ENCODE measurements around the gene TIMMDC1. TPM values are rescaled to one million over a fixed set of nuclear protein-coding genes. Genes with fewer than 3 reads are reported as not detected.
"Not testable (repeated sequence)": the region's sequence is repeated elsewhere in the genome, so short reads cannot be mapped to it uniquely, and the experiment has no call there.

The TIMMDC1 gene
- total RNA-seq, 1 experiment from 2014 or later: 244 TPM

- DNase-seq (ENCODE audit: low read depth): no peak
These were observed 10.0 kb downstream of the TIMMDC1 start for GRCh38 chr3:119508172-119508845.

GRCh38 chr3:119510690-119511089 lies 12.3 kb downstream of the TIMMDC1 start:
- DNase-seq (ENCODE audit: low read depth): no peak

DNA sequence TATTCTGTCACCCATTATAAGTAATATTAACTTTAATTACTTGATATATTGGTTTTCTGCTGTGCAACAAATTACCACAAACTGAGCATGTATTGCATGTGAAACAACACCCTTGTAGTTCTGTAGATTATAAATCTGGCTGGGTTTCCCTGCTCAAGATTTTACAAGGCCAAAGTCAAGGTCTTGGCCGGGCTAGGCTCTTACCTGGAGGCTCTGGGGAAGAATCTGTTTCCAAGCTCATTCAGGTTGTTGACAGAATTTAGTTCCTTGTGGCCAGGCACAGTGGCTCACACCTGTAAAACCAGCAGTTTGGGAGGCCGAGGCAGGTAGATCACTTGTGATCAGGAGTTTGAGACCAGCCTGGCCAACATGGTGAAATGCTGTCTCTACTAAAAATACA lies 16.3 kb downstream of the TIMMDC1 start:
- DNase-seq (ENCODE audit: low read depth): no peak

GRCh38 chr3:119517112-119517511 lies 18.8 kb downstream of the TIMMDC1 start:
- DNase-seq (ENCODE audit: low read depth): no peak

DNA sequence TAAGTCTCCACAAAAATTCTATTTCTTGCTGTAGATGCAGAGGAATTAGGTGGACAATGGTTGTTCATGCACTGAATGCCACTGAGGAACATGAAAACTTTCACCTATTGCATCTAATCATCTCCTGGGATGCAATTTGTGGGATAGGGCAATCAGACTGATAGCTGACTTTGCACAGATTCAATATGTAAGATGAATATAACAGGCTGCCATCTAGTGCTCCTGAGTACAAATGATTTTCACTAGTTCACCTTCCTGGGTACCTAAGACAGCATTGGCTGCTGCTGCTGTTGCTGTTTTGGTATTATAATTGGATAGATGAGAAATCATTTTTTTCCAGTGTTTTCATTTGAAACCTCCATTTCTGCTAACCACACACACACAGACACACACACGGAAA lies 19.7 kb downstream of the TIMMDC1 start:
- DNase-seq (ENCODE audit: low read depth): no peak

- no peak for DNase-seq (ENCODE audit: low read depth)
These were observed 26.8 kb downstream of the TIMMDC1 start for GRCh38 chr3:119524931-119525662.

GRCh38 chr3:119527714-119528113 lies 29.4 kb downstream of the TIMMDC1 start:
- DNase-seq (ENCODE audit: low read depth): no peak

- DNase-seq (ENCODE audit: low read depth): no peak
These were observed 31.5 kb downstream of the TIMMDC1 start for GRCh38 chr3:119529883-119530282.

- DNase-seq (ENCODE audit: low read depth): no peak
These were observed 32.1 kb downstream of the TIMMDC1 start for GRCh38 chr3:119530456-119530855.

GRCh38 chr3:119531151-119531550 lies 32.8 kb downstream of the TIMMDC1 start:
- DNase-seq (ENCODE audit: low read depth): no peak

GRCh38 chr3:119534296-119534695 lies 35.9 kb downstream of the TIMMDC1 start:
- DNase-seq (ENCODE audit: low read depth): no peak

- no peak for DNase-seq (ENCODE audit: low read depth)
These were observed 38.4 kb downstream of the TIMMDC1 start for GRCh38 chr3:119536757-119537156.

DNA sequence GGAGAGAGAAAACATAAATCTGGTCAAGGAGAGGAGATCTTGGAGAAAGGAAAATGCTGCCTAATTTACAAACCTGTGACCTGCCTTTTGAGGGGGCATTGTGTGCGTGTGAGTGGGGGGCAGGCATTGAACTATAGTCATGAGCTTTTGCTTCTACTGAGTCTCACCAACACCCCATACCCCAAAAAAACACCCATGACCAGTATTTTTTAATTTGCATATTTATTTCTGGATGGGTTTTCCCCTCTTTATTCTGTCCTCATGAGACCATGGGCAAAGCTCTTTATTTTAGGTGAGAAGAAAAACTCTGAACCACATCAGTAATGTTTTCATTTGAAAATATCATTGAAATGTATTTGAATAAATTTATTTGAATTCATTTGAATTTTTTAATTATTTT lies 40.4 kb downstream of the TIMMDC1 start:
- DNase-seq (ENCODE audit: low read depth): no peak

GRCh38 chr3:119541547-119541946 lies 43.2 kb downstream of the TIMMDC1 start:
- no peak for DNase-seq (ENCODE audit: low read depth)

- no peak for DNase-seq (ENCODE audit: low read depth)
These were observed 43.9 kb downstream of the TIMMDC1 start for GRCh38 chr3:119542168-119542767.

- DNase-seq (ENCODE audit: low read depth): no peak
These were observed 44.8 kb downstream of the TIMMDC1 start for GRCh38 chr3:119543147-119543546.

GRCh38 chr3:119547227-119547626 lies 48.9 kb downstream of the TIMMDC1 start:
- DNase-seq (ENCODE audit: low read depth): no peak

GRCh38 chr3:119548341-119548740 lies 50.0 kb downstream of the TIMMDC1 start:
- no peak for DNase-seq (ENCODE audit: low read depth)

- no peak for DNase-seq (ENCODE audit: low read depth)
These were observed 52.0 kb downstream of the TIMMDC1 start for GRCh38 chr3:119550192-119550910.

GRCh38 chr3:119551598-119551997 lies 53.3 kb downstream of the TIMMDC1 start:
- no peak for DNase-seq (ENCODE audit: low read depth)

DNA sequence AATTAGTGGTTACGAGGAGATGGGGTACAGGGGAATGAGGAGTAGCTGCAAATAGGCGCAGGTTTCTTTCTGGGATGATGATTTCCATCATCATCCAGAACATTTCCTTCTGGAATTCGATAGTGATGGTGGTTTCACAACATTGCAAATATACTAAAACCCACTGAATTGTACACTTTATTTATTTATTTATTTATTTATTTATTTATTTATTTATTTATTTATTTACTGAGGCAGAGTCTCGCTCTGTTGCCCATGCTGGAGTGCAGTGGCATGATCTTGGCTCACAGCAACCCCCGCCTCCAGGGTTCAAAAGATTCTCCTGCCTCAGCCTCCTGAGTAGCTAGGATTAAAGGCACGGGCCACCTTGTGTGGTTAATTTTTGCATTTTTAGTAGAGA lies 54.6 kb downstream of the TIMMDC1 start:
- not testable (repeated sequence) for DNase-seq (ENCODE audit: low read depth)

DNA sequence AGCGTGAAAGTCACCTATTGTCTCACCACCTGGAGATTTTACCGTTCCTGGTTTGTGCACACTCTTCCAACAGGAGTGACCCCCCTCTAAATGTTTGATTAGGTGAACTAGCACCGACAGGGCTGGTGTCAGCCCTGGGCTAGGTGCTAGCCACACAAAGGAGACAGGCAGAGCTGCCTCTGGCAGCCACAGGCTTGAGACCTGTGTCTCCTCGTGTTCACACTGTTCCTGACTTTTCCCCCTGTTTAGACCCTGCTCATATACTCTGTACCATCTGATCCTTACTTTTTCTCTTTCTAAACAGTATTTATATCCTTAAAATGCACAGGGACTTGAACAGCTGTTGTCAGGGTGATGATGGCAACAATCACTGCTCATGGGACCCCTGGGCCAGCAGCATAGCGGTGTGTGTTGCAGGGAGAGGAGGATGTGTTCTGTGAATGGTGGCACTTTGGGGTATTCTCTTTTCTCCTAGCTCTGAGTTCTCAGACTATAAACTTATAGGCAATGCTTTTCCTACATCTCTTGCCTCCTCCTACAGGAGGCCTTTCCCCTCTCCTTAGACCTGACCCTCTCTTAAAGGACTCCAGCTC lies 55.6 kb downstream of the TIMMDC1 start:
- DNase-seq (ENCODE audit: low read depth): no peak

All from HT1080 (cell line).